Inflammatory macrophage treated with lipopolysaccharide for 4 hours (primary cell): ENCODE results near the gene TALDO1.
A peak's percentile ranks its signal among the peaks of the same experiment; 100 is the strongest.
"Not testable (repeated sequence)": the region's sequence is repeated elsewhere in the genome, so short reads cannot be mapped to it uniquely, and the experiment has no call there.

ENCODE experiments used
- DNase-seq: peaks from one replicate; pipeline ENCODE4 v3.0.0-alpha.2; 2020

Gene TALDO1

DNA sequence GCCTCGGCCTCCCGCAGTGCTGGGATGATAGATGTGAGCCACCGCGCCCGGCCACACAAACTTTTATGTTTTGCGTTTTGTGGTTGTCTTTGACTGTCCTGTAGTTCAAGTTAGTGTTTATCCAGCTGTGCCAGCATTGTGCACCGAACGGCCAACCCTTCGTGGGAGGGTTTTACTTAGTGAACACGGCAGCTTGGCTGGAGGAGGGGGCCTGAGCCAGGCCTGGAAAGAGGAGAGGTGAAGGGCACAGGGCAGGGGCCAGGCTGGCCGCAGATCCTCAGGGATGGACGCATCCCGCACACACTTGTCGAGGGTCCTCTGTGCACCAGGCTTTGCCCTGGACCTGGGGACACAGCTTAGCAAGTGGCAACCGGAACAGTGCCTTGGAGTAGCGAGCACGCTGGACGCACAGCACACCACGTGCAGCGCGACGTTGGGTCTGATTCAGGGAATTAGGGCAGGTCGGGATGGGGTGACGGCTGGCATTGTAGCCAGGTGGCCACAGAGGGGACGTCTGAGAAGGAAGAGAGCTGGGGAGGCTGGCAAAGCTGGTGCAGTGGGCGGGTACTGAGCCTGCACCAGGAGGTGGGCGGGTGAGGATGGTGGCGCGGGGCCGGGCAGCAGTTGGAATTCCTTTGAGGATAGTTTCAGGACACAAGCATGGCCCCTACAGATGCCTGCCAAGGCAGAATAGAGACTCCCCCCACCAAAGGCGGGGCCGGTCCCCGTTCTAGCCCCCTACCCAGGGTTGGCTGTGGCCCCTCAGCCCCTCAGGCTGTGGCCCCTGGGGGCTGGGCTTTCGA, 27.8 kb upstream of the TALDO1 start:
- no peak for DNase-seq

DNA sequence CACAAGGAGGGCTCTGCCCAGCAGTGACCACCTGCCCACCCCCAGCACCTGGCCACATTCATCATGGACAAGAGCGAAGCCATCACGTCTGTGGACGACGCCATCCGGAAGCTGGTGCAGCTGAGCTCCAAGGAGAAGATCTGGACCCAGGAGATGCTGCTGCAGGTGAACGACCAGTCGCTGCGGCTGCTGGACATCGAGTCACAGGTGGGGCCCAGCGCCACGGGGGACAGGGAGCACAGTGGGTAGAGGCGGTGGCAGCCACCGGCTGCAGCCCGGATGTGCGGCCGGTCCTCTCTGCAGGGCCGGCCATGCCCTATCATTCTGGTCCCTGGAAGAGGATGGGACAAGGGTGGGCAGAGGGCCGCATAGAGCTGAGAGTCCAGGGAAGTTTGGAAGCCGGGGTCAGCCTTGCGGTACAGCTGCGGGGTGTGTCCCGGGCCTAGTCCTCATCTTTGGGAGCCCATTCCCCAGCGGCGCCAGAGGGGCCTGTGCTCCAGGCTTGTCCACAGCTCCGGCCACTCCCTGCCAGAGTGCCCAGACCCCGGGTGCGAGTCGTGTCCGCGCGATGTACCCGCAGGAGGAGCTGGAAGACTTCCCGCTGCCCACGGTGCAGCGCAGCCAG, 27.1 kb upstream of the TALDO1 start:
- DNase-seq, result no peak

DNA sequence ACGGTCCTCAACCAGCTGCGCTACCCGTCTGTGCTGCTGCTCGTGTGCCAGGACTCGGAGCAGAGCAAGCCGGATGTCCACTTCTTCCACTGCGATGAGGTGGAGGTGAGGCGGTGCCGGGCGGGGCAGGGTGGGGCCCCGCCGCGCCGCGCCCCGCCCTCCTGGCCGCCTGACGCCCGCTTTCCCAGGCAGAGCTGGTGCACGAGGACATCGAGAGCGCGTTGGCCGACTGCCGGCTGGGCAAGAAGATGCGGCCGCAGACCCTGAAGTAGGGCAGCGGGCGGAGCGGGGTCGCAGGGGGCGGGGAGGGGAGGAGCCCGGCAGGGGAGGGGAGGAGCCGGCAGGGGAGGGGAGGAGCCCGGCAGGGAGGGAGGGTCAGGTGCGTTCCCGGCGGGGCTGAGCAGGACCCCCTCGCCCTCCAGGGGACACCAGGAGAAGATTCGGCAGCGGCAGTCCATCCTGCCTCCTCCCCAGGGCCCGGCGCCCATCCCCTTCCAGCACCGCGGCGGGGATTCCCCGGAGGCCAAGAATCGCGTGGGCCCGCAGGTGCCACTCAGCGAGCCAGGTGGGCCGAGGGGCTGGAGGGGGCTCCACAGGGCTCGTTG, 26.5 kb upstream of the TALDO1 start:
- no peak for DNase-seq

DNA sequence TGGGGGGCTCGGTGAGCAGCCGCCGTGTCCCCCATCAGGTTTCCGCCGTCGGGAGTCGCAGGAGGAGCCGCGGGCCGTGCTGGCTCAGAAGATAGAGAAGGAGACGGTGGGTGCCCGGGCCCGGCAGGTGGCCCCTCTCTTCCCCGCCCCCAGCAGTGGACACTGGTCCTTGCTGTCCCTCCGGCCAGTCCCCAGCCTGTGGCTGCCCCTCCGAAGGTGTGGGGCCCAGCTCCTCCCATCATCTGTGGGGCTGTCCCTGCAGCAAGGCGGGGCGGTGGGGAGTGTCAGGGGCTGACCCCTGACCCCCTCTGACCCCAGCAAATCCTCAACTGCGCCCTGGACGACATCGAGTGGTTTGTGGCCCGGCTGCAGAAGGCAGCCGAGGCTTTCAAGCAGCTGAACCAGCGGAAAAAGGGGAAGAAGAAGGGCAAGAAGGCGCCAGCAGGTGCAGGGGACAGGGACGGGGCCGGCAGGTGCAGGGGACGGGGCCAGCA, 26.0 kb upstream of the TALDO1 start:
- DNase-seq, result no peak

DNA sequence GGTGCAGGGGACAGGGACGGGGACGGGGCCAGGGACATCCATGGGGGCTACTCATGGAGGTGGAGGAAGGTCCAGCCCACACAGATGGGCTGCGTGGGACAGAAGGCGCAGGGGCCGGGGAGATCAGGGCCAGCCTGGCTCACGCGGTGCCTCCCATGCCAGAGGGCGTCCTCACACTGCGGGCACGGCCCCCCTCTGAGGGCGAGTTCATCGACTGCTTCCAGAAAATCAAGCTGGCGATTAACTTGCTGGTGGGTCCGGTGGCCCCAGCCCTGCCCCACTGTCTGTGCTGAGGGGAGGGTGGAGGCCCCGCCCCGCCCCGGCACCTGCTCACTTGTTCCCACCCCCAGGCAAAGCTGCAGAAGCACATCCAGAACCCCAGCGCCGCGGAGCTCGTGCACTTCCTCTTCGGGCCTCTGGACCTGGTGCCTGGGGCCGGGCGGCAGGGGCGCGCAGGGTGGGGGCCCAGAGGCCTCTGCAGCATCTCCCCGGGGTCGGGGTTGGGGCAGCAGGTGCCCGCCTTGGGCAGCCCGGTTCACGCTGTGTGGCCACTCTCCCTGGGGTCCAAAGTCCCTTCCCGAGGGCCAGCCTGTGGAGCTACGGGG, 25.4 kb upstream of the TALDO1 start:
- DNase-seq, result peak; percentile 31

DNA sequence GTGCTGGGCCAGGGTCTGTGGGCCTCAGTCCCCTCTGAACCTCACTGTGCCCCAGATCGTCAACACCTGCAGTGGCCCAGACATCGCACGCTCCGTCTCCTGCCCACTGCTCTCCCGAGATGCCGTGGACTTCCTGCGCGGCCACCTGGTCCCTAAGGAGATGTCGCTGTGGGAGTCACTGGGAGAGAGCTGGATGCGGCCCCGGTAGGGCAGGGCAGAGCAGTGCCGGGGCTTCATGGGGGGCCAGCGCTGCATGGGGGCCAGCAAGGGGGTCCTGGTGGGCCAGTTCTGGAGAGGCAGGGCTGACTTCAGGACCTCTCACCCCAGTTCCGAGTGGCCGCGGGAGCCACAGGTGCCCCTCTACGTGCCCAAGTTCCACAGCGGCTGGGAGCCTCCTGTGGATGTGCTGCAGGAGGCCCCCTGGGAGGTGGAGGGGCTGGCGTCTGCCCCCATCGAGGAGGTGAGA, 24.9 kb upstream of the TALDO1 start:
- DNase-seq, result no peak

DNA sequence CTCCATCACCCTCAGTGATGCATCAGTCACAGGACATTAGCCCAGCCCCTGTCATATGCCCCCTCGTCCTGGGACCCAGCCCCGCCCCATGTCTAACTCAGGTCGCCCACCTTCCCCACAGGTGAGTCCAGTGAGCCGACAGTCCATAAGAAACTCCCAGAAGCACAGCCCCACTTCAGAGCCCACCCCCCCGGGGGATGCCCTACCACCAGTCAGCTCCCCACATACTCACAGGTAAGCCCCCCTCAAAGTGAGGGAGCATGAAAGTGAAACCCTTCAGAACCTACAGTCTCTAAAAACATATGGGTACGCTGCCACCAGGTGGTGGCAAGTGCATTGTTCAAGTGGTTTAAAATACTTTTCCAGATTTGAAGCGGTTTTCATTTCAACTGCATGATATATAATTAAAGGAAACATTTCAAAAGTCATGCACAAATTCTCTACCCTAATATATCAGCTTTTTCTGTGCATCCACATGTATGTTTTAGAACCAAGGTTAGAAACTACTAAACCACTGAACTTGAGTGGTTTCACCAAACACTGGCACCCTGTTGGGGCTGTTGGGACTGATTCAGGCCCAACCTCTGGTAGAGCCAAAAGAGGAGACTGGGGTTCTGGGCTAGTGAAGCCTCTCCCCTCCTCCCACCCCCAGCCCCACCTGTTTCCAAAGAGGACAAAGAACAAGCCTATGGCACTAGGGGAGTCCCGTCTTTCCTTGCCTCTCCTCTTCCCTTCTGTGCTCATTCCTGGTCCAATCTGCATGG, 24.0 kb upstream of the TALDO1 start:
- DNase-seq, result peak; percentile 55

DNA sequence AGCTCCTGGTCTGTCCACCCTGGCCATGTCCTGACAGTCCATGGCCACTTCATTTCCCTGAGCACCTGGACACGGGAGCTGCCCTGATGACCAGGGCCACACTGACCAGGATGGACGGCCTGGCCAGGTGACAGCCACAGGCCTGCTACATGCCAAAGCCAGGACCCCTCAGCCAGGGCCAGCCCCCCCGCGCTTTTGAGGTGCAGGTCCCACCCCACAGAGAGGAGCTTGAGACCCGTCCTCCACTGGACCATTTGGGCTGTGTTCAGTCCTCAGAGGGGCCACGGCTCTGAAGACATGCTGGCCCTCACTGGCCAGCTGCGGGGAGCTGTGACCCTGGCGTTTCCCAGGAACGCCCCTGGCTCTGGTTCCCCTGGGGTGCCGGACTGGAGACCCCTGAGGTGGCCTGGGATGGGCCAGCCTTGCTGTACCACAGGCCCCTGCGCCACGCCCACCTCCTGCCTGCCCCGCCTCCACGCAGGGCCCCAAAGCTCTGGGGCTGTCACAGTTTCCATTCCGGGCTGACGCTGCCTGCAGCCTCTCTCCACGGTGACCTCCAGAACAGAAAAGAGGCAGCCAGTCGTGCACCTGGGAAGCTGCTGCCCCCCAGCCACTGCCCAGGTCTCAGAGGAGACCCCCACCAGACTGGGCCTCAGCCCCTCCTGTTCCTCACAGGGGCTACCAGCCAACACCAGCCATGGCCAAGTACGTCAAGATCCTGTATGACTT, 23.1 kb upstream of the TALDO1 start:
- no peak for DNase-seq

DNA sequence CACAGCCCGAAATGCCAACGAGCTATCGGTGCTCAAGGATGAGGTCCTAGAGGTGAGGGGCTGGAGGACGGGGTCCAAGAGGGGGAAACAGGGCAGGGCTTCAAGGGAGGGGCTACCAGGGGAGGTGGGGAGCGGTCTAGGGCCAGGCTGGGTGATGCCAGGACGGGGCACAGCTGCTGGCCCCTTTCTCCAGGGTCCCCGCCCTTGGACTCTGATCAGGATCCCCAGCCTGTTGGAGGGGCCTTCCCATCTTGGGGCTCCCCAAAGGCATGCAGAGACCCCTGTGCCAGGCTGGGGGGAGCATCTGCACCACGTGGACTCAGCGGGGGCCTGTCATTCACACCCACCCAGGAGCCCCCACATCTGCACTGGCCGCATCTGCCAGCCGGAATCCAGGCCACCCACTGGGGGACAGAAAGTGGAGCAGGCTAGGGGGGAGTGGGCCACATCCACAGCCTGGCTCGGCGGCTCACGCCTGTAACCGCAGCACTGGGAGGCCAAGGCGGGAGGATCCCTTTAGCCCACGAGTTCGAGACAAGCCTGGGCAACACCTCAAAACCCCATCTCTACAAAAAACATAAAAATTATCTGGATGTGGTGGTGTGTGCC, 22.4 kb upstream of the TALDO1 start:
- DNase-seq, result no peak

DNA sequence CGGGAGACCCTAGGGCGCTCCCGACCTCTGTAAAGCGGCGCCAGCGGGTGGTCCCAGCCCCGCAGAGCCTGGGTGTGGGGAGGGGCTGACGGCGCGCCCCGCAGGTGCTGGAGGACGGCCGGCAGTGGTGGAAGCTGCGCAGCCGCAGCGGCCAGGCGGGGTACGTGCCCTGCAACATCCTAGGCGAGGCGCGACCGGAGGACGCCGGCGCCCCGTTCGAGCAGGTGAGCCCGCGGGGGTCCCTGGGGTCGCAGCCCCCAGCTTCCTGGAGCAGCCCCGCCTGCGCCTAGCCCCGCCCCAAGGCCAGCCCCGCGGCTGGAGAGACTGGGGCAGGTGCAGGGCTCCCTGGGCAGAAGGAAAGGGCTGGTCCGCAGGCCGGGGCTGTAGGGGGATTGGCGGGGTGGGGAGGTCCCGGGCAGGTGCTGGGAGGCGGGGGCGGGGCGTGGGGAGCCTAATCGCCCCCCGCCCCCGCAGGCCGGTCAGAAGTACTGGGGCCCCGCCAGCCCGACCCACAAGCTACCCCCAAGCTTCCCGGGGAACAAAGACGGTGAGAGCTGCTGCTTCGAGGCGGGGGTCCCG, 21.6 kb upstream of the TALDO1 start:
- DNase-seq, result no peak

DNA sequence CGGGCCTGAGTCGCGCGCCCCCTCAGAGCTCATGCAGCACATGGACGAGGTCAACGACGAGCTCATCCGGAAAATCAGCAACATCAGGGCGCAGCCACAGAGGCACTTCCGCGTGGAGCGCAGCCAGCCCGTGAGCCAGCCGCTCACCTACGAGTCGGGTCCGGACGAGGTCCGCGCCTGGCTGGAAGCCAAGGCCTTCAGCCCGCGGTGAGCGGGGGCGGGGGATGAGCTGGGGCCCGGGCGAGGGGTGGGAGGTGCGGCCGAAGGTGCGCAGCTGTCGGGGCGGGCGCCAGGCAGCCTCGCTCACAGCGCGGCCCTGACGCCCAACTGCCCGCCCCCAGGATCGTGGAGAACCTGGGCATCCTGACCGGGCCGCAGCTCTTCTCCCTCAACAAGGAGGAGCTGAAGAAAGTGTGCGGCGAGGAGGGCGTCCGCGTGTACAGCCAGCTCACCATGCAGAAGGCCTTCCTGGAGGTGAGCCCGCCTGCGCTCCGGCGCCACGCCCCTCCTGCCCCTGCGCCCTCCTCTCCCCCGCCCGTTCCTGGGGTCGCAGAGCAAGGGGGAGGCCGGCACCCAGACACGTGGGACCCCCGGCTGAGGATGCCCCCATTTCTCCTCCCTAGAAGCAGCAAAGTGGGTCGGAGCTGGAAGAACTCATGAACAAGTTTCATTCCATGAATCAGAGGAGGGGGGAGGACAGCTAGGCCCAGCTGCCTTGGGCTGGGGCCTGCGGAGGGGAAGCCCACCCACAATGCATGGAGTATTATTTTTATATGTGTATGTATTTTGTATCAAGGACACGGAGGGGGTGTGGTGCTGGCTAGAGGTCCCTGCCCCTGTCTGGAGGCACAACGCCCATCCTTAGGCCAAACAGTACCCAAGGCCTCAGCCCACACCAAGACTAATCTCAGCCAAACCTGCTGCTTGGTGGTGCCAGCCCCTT, 20.7 kb upstream of the TALDO1 start:
- DNase-seq, result peak; percentile 40

DNA sequence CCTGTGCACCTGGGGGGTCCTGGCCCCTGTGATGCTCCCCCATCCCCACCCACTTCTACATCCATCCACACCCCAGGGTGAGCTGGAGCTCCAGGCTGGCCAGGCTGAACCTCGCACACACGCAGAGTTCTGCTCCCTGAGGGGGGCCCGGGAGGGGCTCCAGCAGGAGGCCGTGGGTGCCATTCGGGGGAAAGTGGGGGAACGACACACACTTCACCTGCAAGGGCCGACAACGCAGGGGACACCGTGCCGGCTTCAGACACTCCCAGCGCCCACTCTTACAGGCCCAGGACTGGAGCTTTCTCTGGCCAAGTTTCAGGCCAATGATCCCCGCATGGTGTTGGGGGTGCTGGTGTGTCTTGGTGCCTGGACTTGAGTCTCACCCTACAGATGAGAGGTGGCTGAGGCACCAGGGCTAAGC, 20.0 kb upstream of the TALDO1 start:
- no peak for DNase-seq

DNA sequence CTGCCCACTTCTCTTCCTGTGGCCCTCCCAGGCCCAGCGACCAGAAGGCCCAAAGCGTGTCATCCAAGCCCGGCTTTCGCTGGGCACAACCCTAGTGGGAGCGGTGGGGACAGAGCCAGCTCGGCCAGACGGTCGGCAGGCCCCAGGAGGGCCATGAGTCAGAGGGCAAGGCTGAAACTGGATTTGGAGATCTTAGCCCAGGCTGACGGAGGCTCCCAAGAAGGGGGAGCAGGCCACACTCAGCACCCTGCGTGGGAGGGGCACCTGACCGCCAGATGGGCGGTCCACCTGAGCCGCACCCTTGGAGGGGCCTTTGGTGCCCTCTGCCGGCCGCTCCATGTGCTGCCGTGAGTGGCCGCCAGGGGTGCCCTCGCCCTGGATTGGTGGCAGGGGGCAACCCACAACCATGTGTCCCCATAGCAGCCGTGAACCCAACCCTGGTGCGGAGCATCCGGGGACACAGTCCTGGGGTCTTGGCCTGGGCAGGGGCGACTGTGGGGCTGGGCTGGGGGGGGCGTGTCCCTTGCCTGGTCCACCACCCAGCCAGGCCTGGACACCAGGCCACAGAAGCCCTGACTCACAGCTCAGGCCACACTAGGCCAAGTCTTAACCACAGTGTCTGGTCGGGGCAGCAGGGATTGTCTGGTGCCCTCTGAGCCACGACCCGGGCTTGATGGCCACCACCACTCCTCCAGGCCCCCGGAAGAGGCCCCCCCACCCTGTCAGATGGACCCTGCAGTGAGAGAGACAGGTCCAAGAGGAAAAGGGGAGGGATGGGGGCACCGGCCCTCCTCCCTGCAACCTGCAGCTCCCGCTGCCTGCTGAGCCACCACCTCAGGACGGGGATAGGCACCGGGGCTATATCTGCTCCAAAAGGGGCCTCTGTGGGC, 19.2 kb upstream of the TALDO1 start:
- DNase-seq, result peak; percentile 64

DNA sequence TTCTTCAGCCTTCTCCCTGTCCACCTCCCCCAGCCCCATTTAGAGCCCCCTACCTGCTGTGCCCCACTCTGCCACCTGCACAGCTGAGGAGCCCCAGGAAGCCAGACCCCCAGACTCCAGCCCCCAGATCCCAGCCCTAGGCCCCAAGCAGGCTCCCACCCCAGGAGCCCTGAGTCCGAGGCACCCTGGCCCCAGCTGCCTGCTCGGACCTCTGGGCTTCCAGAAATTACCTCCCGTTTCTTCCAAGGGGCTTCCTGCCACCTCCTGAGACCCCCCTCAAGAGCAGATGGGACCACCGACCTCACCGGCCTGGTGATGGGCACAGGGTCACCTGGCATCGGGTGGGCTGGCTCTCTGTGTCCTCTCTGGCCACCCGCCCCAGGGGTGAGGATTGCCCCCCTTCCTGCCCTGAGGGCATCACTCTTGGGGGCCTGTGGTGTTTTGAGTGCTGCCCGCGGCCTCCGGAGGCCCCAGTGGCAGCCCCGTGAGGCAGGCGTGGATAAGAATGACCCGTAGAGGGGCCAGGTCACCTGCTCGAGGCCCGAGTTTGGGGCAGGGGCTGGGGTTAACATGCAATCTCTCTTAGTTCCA, 18.3 kb upstream of the TALDO1 start:
- no peak for DNase-seq

DNA sequence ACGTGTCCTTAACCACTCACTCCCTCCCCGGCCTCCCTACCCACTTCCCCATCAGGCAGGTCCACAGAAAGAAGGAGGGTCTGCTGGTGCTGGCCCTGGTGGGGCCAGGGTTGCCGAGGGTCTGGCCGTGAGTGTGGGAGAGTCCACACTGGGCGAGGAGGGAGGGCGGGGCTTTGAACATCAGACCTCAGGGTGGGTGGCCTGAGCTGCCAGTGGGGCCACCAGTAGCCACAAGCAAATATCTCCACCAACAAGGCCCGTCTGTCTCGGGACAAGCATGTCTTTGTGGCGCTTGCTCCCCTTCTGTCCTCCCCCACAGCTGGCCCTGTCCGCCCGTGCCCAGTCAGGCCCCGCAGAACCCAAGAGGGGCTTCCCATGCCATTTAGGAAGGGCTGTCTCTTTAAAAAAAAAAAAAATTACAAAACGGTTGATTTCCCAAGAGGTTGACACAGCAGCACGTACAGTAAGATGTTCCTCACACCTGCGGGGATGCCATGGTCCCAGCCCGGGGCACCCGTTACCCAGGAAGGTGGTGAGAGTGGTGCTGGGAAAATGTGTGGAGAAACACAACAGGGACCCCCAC, 17.7 kb upstream of the TALDO1 start:
- no peak for DNase-seq

DNA sequence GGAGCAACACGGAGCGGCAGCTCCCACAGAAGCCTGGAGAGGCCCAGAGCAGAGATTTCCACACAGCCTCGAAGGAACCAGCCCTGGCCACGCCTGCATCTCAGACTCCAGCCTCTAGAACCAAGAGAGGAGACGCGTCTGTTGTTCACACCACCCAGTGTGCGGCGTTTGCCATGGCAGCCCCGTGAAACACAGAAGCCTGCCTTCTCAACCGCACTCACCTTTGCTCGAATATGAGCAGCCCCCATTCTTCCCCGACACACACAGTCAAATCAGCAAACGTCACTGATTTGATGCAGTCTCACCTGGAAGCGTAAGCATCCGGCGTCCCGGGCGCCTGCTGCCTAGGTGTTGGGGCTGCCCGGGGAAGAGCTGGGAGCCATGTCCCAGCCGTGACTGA, 14.2 kb upstream of the TALDO1 start:
- DNase-seq, result no peak

DNA sequence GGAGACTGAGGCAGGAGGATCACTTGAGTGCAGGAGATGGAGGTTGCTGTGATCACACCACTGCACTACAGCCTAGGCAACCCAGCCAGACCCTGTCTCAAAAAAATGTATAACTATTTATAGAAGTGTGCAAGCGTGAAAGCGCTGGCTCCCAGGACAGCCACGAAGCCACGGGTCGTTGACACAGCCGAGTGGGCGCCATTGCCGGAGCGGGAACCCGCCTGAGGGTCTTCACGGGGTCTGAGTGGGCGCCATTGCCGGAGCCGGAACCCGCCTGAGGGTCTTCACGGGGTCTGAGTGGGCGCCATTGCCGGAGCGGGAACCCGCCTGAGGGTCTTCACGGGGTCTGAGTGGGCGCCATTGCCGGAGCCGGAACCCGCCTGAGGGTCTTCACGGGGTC, 12.7 kb upstream of the TALDO1 start:
- DNase-seq, result not testable (repeated sequence)

DNA sequence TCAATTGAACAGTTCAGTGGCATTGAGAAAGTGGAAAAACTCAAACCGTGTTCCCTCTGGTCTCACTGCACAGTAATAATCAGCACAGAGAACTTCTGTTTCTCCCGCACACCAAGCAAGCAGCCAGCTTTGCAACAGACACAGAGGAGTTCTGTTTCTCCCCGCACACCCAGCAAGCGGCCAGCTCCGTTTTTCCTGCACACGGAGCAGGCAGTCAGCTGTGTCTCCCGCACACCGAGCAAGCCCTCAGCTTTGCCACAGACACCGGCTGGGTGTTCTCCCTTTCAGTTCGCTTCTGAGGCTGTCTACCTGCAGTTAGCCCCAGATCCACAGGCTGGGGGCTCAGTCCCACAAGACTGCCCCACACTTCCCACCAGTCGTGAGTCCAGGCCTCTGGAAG, 9.9 kb upstream of the TALDO1 start:
- DNase-seq, result no peak
